Endodermal cell (in vitro differentiated cells): Measurements from ENCODE around the gene ARHGEF40. TPM values are rescaled to one million over a fixed set of nuclear protein-coding genes. Genes with fewer than 3 reads are reported as not detected.
A peak's percentile ranks its signal among the peaks of the same experiment; 100 is the strongest.

Experiments used
- DNase-seq: peaks from one replicate; pipeline ENCODE4 v3.0.0-alpha.2; 2017
- H3K27ac ChIP-seq: 2 replicates; pipeline ENCODE4 v1.5.1; 2013; ENCODE audit warnings: mild to moderate bottlenecking, low read depth, low read length, moderate library complexity
- H3K27me3 ChIP-seq: 2 replicates; pipeline ENCODE4 v1.6.1; 2013; ENCODE audit warnings: mild to moderate bottlenecking, low read length, moderate library complexity; ENCODE audit not compliant: insufficient read depth, control insufficient read depth, poor library complexity, severe bottlenecking
- H3K36me3 ChIP-seq: 2 replicates; pipeline ENCODE4 v1.7.0; 2013; ENCODE audit warnings: mild to moderate bottlenecking, low read length, moderate library complexity; ENCODE audit not compliant: control insufficient read depth, insufficient read depth
- H3K4me1 ChIP-seq: one replicate; pipeline ENCODE4 v1.7.0; 2013; ENCODE audit warnings: low read length; ENCODE audit not compliant: control insufficient read depth, insufficient read depth
- H3K4me3 ChIP-seq: 2 replicates; pipeline ENCODE4 v1.5.1; 2013; ENCODE audit warnings: mild to moderate bottlenecking, low read length, moderate library complexity
- H3K9ac ChIP-seq: 2 replicates; pipeline ENCODE4 v1.6.1; 2013; ENCODE audit warnings: mild to moderate bottlenecking, low read length, moderate library complexity; ENCODE audit not compliant: poor library complexity, severe bottlenecking; ENCODE audit errors: extremely low read depth
- H3K9me3 ChIP-seq: 2 replicates; pipeline ENCODE4 v1.6.1; 2013; ENCODE audit warnings: mild to moderate bottlenecking, low read length, moderate library complexity; ENCODE audit not compliant: control insufficient read depth
- H3K27ac Mint-ChIP-seq: 2 replicates; pipeline ENCODE4 v1.8.0; 2020; ENCODE audit warnings: mixed read lengths
- H3K27me3 Mint-ChIP-seq: 2 replicates; pipeline ENCODE4 v1.8.0; 2021; ENCODE audit warnings: mild to moderate bottlenecking, mixed read lengths; ENCODE audit not compliant: insufficient read depth
- H3K36me3 Mint-ChIP-seq: 2 replicates; pipeline ENCODE4 v1.8.0; 2020; ENCODE audit warnings: low read depth, mixed read lengths
- H3K4me1 Mint-ChIP-seq: 2 replicates; pipeline ENCODE4 v1.8.0; 2020; ENCODE audit warnings: mixed read lengths
- H3K4me3 Mint-ChIP-seq: 2 replicates; pipeline ENCODE4 v1.8.0; 2020; ENCODE audit warnings: mild to moderate bottlenecking, moderate library complexity, mixed read lengths
- H3K9me3 Mint-ChIP-seq: 2 replicates; pipeline ENCODE4 v1.8.0; 2020; ENCODE audit warnings: mild to moderate bottlenecking, mixed read lengths
- CTCF ChIP-seq: fragments of 200-600 bp; sonication (generic); conservative IDR thresholded peaks from 2 replicates; pipeline ENCODE4 v1.5.0; 2021; ENCODE audit warnings: antibody characterized with exemption, mild to moderate bottlenecking
- WGBS, 2 experiments: methylation state at CpG; one replicate each; pipeline versions ENCODE4 v1.1.5 to v1.1.7; 2013; ENCODE audit warnings: missing lambda C conversion rate in 2 of 2, mixed read lengths in 1 of 2; ENCODE audit not compliant: insufficient coverage in 1 of 2, insufficient read length in 1 of 2; 5-methylcytosine and 5-hydroxymethylcytosine counted together
- total RNA-seq, 2 donors: library from RNA; stranded (reverse); fragmentation: NEBNext Ultra II Directional in 1 of 2; extraction: Animal tissue kit (Norgen Biotek cat#: 25700) in 1 of 2; gene quantifications; 2 replicates in 1 of 2; 3 replicates in 1 of 2; pipeline ENCODE4 v1.2.1, GENCODE V29; 2021

Gene ARHGEF40
- total RNA-seq, 2 donors from 2014 or later = 71.1 to 73.5 TPM

GRCh38 chr14:21098892-21099595 is 28.9 kb downstream of the ARHGEF40 start:
- peaks cover under 1% of the 10 kb centered on the region for H3K36me3 Mint-ChIP-seq
- H3K9me3 Mint-ChIP-seq = no peaks in the 10 kb centered on the region
- peaks cover 16% of the 10 kb centered on the region for H3K4me1 ChIP-seq
- H3K4me3 Mint-ChIP-seq = peak overlapping the region; percentile 73
- H3K4me3 ChIP-seq = peak overlapping the region; percentile 96
- peak overlapping the region; percentile 71 for H3K27ac Mint-ChIP-seq
- no peaks in the 10 kb centered on the region for H3K36me3 ChIP-seq
- TF ChIP-seq CTCF = no peak
- DNase-seq = peak; percentile 47
- no peaks in the 10 kb centered on the region for H3K9me3 ChIP-seq
- peaks cover 38% of the 10 kb centered on the region for H3K27me3 Mint-ChIP-seq
- peaks cover 50% of the 10 kb centered on the region for H3K4me1 Mint-ChIP-seq
- H3K27me3 ChIP-seq = peaks cover 10% of the 10 kb centered on the region
- H3K27ac ChIP-seq = peak overlapping the region; percentile 78
- whole genome bisulfite sequencing, 2 experiments = 12 to 23% methylated on average over 8 to 12 of the region's 16 CpGs
- H3K9ac ChIP-seq = peak overlapping the region; percentile 28

- H3K36me3 ChIP-seq = no peaks in the 10 kb centered on the region
- peak overlapping the region; percentile 71 for H3K27ac Mint-ChIP-seq
- H3K36me3 Mint-ChIP-seq = no peaks in the 10 kb centered on the region
- H3K27ac ChIP-seq = no peak overlapping the region
- H3K27me3 ChIP-seq = peaks cover 10% of the 10 kb centered on the region
- TF ChIP-seq CTCF = no peak
- WGBS, 2 experiments = 66 to 80% methylated on average over 4 of the region's 5 CpGs
- no peak overlapping the region for H3K9ac ChIP-seq
- peaks cover 38% of the 10 kb centered on the region for H3K27me3 Mint-ChIP-seq
- H3K4me1 ChIP-seq = peaks cover 16% of the 10 kb centered on the region
- H3K9me3 Mint-ChIP-seq = no peaks in the 10 kb centered on the region
- H3K4me3 Mint-ChIP-seq = peak overlapping the region; percentile 73
- DNase-seq = no peak
- no peaks in the 10 kb centered on the region for H3K9me3 ChIP-seq
- peak overlapping the region; percentile 96 for H3K4me3 ChIP-seq
- peaks cover 49% of the 10 kb centered on the region for H3K4me1 Mint-ChIP-seq
Measured at GRCh38 chr14:21099596-21099985, 29.5 kb downstream of the ARHGEF40 start.

GRCh38 chr14:21100931-21101330 is 30.8 kb downstream of the ARHGEF40 start, which contains the start of gene TMEM253:
TSS of gene TMEM253 (plus strand) at chr14:21101066. CDS start at chr14:21101344, 278 bp downstream.
- no peak for TF ChIP-seq CTCF
- H3K36me3 Mint-ChIP-seq = no peaks in the 10 kb centered on the region
- no peak within 1 kb of the TSS for H3K27ac ChIP-seq
- H3K4me1 ChIP-seq = peaks cover 15% of the 10 kb centered on the region
- H3K9me3 Mint-ChIP-seq = no peaks in the 10 kb centered on the region
- DNase-seq = peak; percentile 31
- peaks cover 38% of the 10 kb centered on the region for H3K27me3 Mint-ChIP-seq
- no peak within 1 kb of the TSS for H3K4me3 Mint-ChIP-seq
- H3K27me3 ChIP-seq = peaks cover 10% of the 10 kb centered on the region
- no peak within 1 kb of the TSS for H3K27ac Mint-ChIP-seq
- WGBS, 2 experiments = 95 to 97% methylated on average over 4 to 5 of the region's 5 CpGs
- no peak within 1 kb of the TSS for H3K9ac ChIP-seq
- H3K4me1 Mint-ChIP-seq = peaks cover 42% of the 10 kb centered on the region
- no peaks in the 10 kb centered on the region for H3K9me3 ChIP-seq
- no peaks in the 10 kb centered on the region for H3K36me3 ChIP-seq
- no peak within 1 kb of the TSS for H3K4me3 ChIP-seq
